ENCODE results near the gene NOTCH4. TPM values are rescaled to one million over a fixed set of nuclear protein-coding genes. Genes with fewer than 3 reads are reported as not detected.
A peak's percentile ranks its signal among the peaks of the same experiment; 100 is the strongest.

The NOTCH4 gene
- total and polyA plus RNA-seq, 9 of the 15 experiments (the other 6 are each of a cell fraction or from before 2014, with no cell fraction given) = 0.24 to 4.3 (median 1.7) TPM

DNA sequence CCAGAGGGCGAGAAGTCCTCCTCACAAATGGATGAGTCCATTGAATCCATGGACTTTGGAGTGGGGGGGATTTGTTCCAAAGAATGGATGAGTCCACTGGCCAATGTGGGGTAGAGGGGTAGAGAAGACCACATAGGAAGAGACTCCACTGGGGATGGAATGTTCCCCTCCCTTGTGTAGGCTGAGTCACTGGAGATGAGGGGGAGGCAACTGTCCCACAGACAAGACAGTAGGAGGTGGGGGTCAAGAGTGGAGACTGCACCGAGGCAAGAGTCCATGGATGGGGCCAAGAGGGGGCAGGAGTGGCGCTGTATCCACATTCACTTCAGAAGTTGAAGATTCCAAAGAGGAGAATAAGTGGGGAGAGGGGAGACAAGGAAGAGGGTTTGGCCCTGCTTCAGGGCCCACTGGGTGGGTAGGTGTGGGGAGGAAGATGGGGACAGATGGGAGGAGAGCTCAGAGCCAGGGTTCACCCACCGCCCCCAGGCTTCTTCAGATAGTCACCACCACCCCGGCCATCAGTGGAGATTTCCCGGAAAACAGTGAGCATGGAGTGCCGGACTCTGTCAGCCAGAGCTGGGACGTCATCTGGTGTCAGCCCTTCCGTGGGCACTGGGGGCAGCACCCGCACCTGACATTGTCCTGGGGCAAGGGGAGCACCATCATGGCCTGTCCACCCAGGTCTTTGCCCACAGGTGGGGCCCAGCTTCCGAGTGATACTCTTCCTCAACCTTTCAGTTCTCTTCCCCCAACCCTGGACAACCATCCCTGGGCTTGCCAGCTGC lies 54.9 kb downstream of the NOTCH4 start (continued):
- TF ChIP-seq HDAC6 (IDR thresholded peaks at IDR 0.05; ENCODE audit: low read depth, low read length) = no peak
- peak; percentile 73; the same call in 1 of the 2 replicates for TF ChIP-seq THRAP3 (IDR thresholded peaks at IDR 0.05; ENCODE audit: borderline replicate concordance)
- TF ChIP-seq ZNF184 (CRISPR knock-in tag; IDR thresholded peaks at IDR 0.05) = no peak
- 0 out of 2 replicates have a peak, but pooled peaks have one; percentile 42 for TF ChIP-seq CUX1 (CRISPR knock-in tag; IDR thresholded peaks at IDR 0.05)
- no peak for TF ChIP-seq GABPA (tag; conservative IDR thresholded peaks at IDR 0.05; ENCODE audit: low read depth)
- TF ChIP-seq MED1 (CRISPR knock-in tag; IDR thresholded peaks at IDR 0.05; ENCODE audit: borderline replicate concordance) = no peak
- peak; percentile 90 for TF ChIP-seq EGR1 (conservative IDR thresholded peaks at IDR 0.05)
- no peak for TF ChIP-seq ZBTB1 (CRISPR knock-in tag; IDR thresholded peaks at IDR 0.05; ENCODE audit: borderline replicate concordance, low read depth)
- no peak for TF ChIP-seq ZNF507 (tag; conservative IDR thresholded peaks at IDR 0.05)
- no peak for TF ChIP-seq MXD1 (CRISPR knock-in tag; IDR thresholded peaks at IDR 0.05; ENCODE audit: borderline replicate concordance, poor library complexity, severe bottlenecking)
- TF ChIP-seq PRMT5 (CRISPR knock-in tag; IDR thresholded peaks at IDR 0.05) = no peak
- TF ChIP-seq, protein P1, sequence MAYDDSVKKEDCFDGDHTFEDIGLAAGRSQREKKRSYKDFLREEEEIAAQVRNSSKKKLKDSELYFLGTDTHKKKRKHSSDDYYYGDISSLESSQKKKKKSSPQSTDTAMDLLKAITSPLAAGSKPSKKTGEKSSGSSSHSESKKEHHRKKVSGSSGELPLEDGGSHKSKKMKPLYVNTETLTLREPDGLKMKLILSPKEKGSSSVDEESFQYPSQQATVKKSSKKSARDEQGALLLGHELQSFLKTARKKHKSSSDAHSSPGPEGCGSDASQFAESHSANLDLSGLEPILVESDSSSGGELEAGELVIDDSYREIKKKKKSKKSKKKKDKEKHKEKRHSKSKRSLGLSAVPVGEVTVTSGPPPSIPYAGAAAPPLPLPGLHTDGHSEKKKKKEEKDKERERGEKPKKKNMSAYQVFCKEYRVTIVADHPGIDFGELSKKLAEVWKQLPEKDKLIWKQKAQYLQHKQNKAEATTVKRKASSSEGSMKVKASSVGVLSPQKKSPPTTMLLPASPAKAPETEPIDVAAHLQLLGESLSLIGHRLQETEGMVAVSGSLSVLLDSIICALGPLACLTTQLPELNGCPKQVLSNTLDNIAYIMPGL (CRISPR knock-in tag; IDR thresholded peaks at IDR 0.05) = no peak
- TF ChIP-seq HMG20A (CRISPR knock-in tag; conservative IDR thresholded peaks at IDR 0.05) = no peak
- TF ChIP-seq SREBF1 (IDR thresholded peaks at IDR 0.05; ENCODE audit: borderline replicate concordance, low read depth, low read length) = no peak
- TF ChIP-seq TCFL5 (CRISPR knock-in tag; conservative IDR thresholded peaks at IDR 0.05) = no peak
- TF ChIP-seq YY1 (IDR thresholded peaks at IDR 0.05; ENCODE audit: borderline replicate concordance in 1 of 3, control insufficient read depth in 1 of 3, extremely low read depth in 1 of 3, insufficient read depth in 3 of 3, insufficient read length in 1 of 3, insufficient replicate concordance in 2 of 3, low read depth in 1 of 3, low read length in 2 of 3) = peak in 1 of 3 experiments; percentile 49
- TF ChIP-seq TAF15 (IDR thresholded peaks at IDR 0.05; ENCODE audit: low read depth, low read length) = no peak
- no peak for TF ChIP-seq MEF2A (IDR thresholded peaks at IDR 0.05; ENCODE audit: control insufficient read depth, low read depth, low read length)
- no peak for TF ChIP-seq RBM22 (IDR thresholded peaks at IDR 0.05; ENCODE audit: low read depth, low read length, poor library complexity, severe bottlenecking)

Data from K562 (cell line).